Central memory CD8-positive, alpha-beta T cell (primary cell): ENCODE data around the gene ENKD1.
A peak's percentile ranks its signal among the peaks of the same experiment; 100 is the strongest.

Experiments
- ATAC-seq: fragments of 150-1000 bp; cut with Tn5 transposase; replicated peaks from 2 replicates; pipeline ENCODE4 v1.10.0; 2022; ENCODE audit warnings: mild to moderate bottlenecking, moderate FRiP score, moderate number of reproducible peaks; ENCODE audit not compliant: poor library complexity, severe bottlenecking; ENCODE audit errors: extremely low read depth
- DNase-seq, 2 donors: peaks; one replicate each; pipeline ENCODE4 v3.0.0; 2021; ENCODE audit warnings: low spot score in 2 of 2
- H3K27ac Mint-ChIP-seq: one replicate; pipeline ENCODE4 v1.8.0; 2022; ENCODE audit warnings: low read depth, mild to moderate bottlenecking, moderate library complexity, mixed read lengths
- H3K27me3 Mint-ChIP-seq: one replicate; pipeline ENCODE4 v1.8.0; 2022; ENCODE audit warnings: mixed read lengths
- H3K36me3 Mint-ChIP-seq: one replicate; pipeline ENCODE4 v1.8.0; 2022; ENCODE audit warnings: mild to moderate bottlenecking, moderate library complexity, mixed read lengths; ENCODE audit not compliant: insufficient read depth
- H3K4me1 Mint-ChIP-seq: one replicate; pipeline ENCODE4 v1.8.0; 2022; ENCODE audit warnings: mixed read lengths
- H3K4me3 Mint-ChIP-seq: one replicate; pipeline ENCODE4 v1.8.0; 2022; ENCODE audit warnings: mild to moderate bottlenecking, moderate library complexity, mixed read lengths
- H3K9me3 Mint-ChIP-seq: one replicate; pipeline ENCODE4 v1.8.0; 2022; ENCODE audit warnings: mixed read lengths

ENKD1 gene

DNA sequence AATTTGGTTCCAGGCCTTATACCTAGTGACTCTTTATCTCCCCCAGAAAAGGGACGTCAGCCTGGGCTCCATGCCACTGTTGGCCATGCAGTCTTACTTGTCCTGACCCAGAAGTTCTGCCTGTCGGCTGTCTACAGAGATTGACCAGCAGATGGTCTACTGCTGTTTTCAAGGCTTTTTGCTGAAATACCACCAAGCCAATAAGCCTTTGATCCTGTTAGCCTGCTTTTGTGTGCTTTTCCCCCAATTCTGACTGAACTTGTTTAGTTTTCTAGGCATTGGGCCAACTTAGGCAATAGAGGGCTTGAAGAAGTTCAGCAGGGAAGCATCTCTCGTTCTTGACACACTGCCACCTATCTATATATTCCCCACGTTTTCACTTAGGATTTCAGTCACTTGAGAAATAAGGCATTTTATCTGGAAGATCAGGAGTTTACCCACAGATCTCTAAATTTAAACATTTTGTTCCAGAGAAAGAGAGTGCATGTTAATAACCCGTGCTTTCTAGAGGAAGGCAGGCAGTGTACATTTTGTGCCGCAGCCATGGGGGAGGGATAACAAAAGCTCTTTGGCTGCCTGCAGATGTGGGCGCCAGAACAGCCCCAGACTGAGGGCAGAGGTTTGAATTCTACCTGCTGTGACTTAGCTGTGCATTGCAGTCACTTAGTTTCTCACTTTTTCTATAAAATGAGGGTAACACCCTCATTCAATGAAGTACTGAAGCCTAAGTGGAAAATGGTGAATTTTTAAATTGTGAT is 34.0 kb downstream of the ENKD1 start:
- ATAC-seq (no peak), DNase-seq (no peak)
- Mint-ChIP-seq H3K4me1 (no peaks in the 10 kb centered on the region), H3K27me3 (no peaks in the 10 kb centered on the region), H3K4me3 (no peak overlapping the region), H3K36me3 (peaks cover 76% of the 10 kb centered on the region), H3K27ac (no peak overlapping the region), H3K9me3 (no peaks in the 10 kb centered on the region)

- DNase-seq (no peak), ATAC-seq (no peak)
- Mint-ChIP-seq H3K4me1 (no peaks in the 10 kb centered on the region), H3K9me3 (no peaks in the 10 kb centered on the region), H3K4me3 (no peak overlapping the region), H3K36me3 (peaks cover 73% of the 10 kb centered on the region), H3K27ac (no peak overlapping the region), H3K27me3 (no peaks in the 10 kb centered on the region)
Measured at GRCh38 chr16:67628216-67628615, 38.3 kb downstream of the ENKD1 start.

- Mint-ChIP-seq H3K27me3 (no peaks in the 10 kb centered on the region), H3K4me1 (no peaks in the 10 kb centered on the region), H3K4me3 (no peak overlapping the region), H3K36me3 (peaks cover 52% of the 10 kb centered on the region), H3K9me3 (no peaks in the 10 kb centered on the region), H3K27ac (peak overlapping the region; percentile 61)
- ATAC-seq (no peak), DNase-seq (no peak)
Measured at GRCh38 chr16:67613808-67614207, 52.7 kb downstream of the ENKD1 start.
